Activated naive CD4-positive, alpha-beta T cell treated with anti-CD3 and anti-CD28 coated beads, Interleukin-2, amount 50 U/mL, for 16 hours (primary cell): ENCODE data around the gene ZNF140.
A peak's percentile ranks its signal among the peaks of the same experiment; 100 is the strongest.

ENCODE experiments used
- DNase-seq: peaks from one replicate; pipeline ENCODE4 v3.0.0-alpha.2; 2020

ZNF140 gene

GRCh38 chr12:133080368-133081158, at the start of gene ZNF140:
Gene ZNF140, plus strand, starts transcription at chr12:133080923. Its CDS starts 398 bp downstream, at chr12:133081321.
- DNase-seq = peak; percentile 95

GRCh38 chr12:133037207-133038005, 43.3 kb upstream of the ZNF140 start, which contains the start of gene ZNF84:
Gene ZNF84, plus strand, starts transcription at chr12:133037509. Its CDS starts 3,959 bp downstream, at chr12:133041468.
- DNase-seq = peak; percentile 98

GRCh38 chr12:133038118-133038709, 42.5 kb upstream of the ZNF140 start:
- DNase-seq = no peak

GRCh38 chr12:133046698-133047097, 34.0 kb upstream of the ZNF140 start:
- DNase-seq = no peak

- no peak for DNase-seq
Observed at GRCh38 chr12:133057446-133057845, 23.3 kb upstream of the ZNF140 start.

- no peak for DNase-seq
Observed at GRCh38 chr12:133058203-133059113, 22.3 kb upstream of the ZNF140 start.

- no peak for DNase-seq
Observed at GRCh38 chr12:133061954-133062353, 18.8 kb upstream of the ZNF140 start.

- DNase-seq = no peak
Observed at GRCh38 chr12:133063556-133063955, 17.2 kb upstream of the ZNF140 start.

- DNase-seq = no peak
Observed at GRCh38 chr12:133073836-133074235, 6.9 kb upstream of the ZNF140 start.

- peak; percentile 97 for DNase-seq
Observed at GRCh38 chr12:133080026-133080367, 726 bp upstream of the ZNF140 start.

GRCh38 chr12:133081159-133081780, 547 bp downstream of the ZNF140 start:
- no peak for DNase-seq

GRCh38 chr12:133083345-133083744, 2.6 kb downstream of the ZNF140 start:
- no peak for DNase-seq

GRCh38 chr12:133105620-133106019, 24.9 kb downstream of the ZNF140 start:
- DNase-seq = no peak

GRCh38 chr12:133106253-133106652, 25.5 kb downstream of the ZNF140 start:
- no peak for DNase-seq

- DNase-seq = no peak
Observed at GRCh38 chr12:133107121-133107520, 26.4 kb downstream of the ZNF140 start.

- no peak for DNase-seq
Observed at GRCh38 chr12:133108150-133108549, 27.4 kb downstream of the ZNF140 start.

GRCh38 chr12:133120385-133121191, 39.9 kb downstream of the ZNF140 start:
- no peak for DNase-seq

GRCh38 chr12:133124674-133125073, 44.0 kb downstream of the ZNF140 start:
- DNase-seq = no peak

- no peak for DNase-seq
Observed at GRCh38 chr12:133129368-133130037, 48.8 kb downstream of the ZNF140 start.

- DNase-seq = peak; percentile 98
Observed at GRCh38 chr12:133130038-133130807, 49.5 kb downstream of the ZNF140 start, which contains the start of the genes ZNF10 and ZNF891. Gene ZNF10, plus strand, starts transcription at chr12:133130627. Its CDS starts 13,866 bp downstream, at chr12:133144493. Gene ZNF891, minus strand, starts transcription at chr12:133130274. Its CDS starts 8,356 bp downstream, at chr12:133121918.
